ENCODE measurements around the gene PKNOX2.

GRCh38 chr11:125226706-125227105, 62.2 kb downstream of the PKNOX2 start:
- TF ChIP-seq CTCF (IDR thresholded peaks at IDR 0.05) (no peak), POLR2A (IDR thresholded peaks at IDR 0.05) (no peak)

Measured in vagina (tissue), 2 donors.